ENCODE data around the gene AGL. TPM values are rescaled to one million over a fixed set of nuclear protein-coding genes. Genes with fewer than 3 reads are reported as not detected.
"Not testable (repeated sequence)": the region's sequence is repeated elsewhere in the genome, so short reads cannot be mapped to it uniquely, and the experiment has no call there.

AGL gene
- total RNA-seq, 4 donors from 2014 or later, result 23.2 to 57.3 (median 34.7) TPM

DNA sequence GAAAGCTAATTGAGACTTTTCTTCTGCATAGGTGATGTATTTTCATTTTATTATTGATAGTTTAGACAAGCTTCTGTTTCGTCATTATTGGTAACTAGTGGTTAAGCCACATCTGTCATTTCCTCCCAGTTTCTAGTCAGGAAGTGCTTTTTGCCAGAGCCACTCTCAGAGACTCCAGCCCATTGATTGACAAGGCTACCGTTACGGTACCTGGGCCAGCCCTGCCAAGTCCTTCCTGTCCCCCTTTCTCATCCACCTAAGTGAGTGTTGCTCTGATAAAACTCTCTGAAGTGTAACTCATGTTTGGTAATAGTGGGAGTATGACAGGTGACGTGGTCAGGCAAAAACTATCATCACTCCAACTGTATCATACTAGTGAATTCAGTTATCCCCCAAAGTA lies 29.6 kb upstream of the AGL start:
- intact Hi-C loops (cut with DNase I), result no loop called here
- Histone ChIP-seq H3K36me3 (no peaks in the 10 kb centered on the region), H3K27ac (no peak overlapping the region), H3K4me1 (no peaks in the 10 kb centered on the region), H3K27me3 (no peaks in the 10 kb centered on the region), H3K4me3 (replicated peaks in 1 of 3) (no peak overlapping the region), H3K9me3 (no peaks in the 10 kb centered on the region)
- TF ChIP-seq, protein P1, sequence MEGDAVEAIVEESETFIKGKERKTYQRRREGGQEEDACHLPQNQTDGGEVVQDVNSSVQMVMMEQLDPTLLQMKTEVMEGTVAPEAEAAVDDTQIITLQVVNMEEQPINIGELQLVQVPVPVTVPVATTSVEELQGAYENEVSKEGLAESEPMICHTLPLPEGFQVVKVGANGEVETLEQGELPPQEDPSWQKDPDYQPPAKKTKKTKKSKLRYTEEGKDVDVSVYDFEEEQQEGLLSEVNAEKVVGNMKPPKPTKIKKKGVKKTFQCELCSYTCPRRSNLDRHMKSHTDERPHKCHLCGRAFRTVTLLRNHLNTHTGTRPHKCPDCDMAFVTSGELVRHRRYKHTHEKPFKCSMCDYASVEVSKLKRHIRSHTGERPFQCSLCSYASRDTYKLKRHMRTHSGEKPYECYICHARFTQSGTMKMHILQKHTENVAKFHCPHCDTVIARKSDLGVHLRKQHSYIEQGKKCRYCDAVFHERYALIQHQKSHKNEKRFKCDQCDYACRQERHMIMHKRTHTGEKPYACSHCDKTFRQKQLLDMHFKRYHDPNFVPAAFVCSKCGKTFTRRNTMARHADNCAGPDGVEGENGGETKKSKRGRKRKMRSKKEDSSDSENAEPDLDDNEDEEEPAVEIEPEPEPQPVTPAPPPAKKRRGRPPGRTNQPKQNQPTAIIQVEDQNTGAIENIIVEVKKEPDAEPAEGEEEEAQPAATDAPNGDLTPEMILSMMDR (IDR thresholded peaks at IDR 0.05), result no peak
- no peak for TF ChIP-seq POLR2A (IDR thresholded peaks at IDR 0.05)
- no peak for DNase-seq
- 51 to 54% methylated on average over 4 of the region's 4 CpGs for WGBS, 2 donors

DNA sequence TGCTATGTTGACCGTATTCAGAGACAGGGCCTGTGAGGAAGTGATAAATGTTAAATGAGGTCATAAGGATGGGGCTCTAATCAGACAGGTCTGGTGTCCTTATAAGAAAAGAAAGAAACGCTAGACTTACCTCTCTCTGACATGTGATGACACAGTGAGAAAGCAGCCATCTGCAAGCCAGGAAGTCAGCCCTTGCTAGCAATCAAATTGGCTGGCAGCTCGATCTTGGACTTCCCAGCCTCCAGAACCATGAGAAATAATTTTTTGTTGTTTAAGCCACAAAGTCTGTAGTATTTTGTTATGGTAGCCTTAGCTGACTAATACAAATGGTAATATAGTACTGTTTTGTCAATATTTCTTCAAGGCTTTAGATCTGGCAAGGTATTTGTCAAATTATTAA lies 25.1 kb upstream of the AGL start:
- Histone ChIP-seq H3K27ac (no peak overlapping the region), H3K36me3 (no peaks in the 10 kb centered on the region), H3K27me3 (no peaks in the 10 kb centered on the region), H3K4me3 (replicated peaks in 1 of 3) (no peak overlapping the region), H3K9me3 (no peaks in the 10 kb centered on the region), H3K4me1 (peaks cover 10 to 14% of the 10 kb centered on the region in 2 donors)
- 88 to 92% methylated on average over 3 of the region's 3 CpGs for whole genome bisulfite sequencing, 2 donors
- TF ChIP-seq, protein P1 (IDR thresholded peaks at IDR 0.05), result no peak
- TF ChIP-seq POLR2A (IDR thresholded peaks at IDR 0.05), result no peak
- intact Hi-C loops (cut with DNase I), result no loop called here
- DNase-seq, result no peak

DNA sequence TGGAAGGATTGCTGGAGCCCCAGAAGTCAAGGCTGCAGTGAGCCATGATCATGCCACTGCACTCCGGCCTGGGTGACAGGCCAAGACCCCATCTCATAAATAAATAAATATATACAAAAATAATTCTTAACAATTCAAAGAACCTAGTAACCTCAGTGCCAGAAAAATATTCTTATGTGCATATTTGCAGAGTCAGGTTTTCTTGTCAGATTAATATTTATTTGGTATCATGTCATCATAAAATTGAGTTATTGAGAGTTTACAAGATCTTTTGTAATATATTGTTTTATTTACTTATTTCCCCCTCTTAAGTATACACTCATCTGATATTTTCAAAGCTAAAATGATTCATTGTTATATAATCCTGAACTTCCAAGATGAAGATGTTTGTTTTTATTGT lies 24.5 kb upstream of the AGL start:
- DNase-seq, result no peak
- Histone ChIP-seq H3K27me3 (no peaks in the 10 kb centered on the region), H3K9me3 (no peaks in the 10 kb centered on the region), H3K4me1 (peaks cover 10 to 14% of the 10 kb centered on the region in 2 donors), H3K36me3 (no peaks in the 10 kb centered on the region), H3K4me3 (replicated peaks in 1 of 3) (no peak overlapping the region), H3K27ac (no peak overlapping the region)
- WGBS, 2 donors, result 96 to 100% methylated on average over 1 of the region's 1 CpG
- no peak for TF ChIP-seq POLR2A (IDR thresholded peaks at IDR 0.05)
- TF ChIP-seq, protein P1 (IDR thresholded peaks at IDR 0.05), result no peak
- intact Hi-C loops (cut with DNase I), result no loop called here

DNA sequence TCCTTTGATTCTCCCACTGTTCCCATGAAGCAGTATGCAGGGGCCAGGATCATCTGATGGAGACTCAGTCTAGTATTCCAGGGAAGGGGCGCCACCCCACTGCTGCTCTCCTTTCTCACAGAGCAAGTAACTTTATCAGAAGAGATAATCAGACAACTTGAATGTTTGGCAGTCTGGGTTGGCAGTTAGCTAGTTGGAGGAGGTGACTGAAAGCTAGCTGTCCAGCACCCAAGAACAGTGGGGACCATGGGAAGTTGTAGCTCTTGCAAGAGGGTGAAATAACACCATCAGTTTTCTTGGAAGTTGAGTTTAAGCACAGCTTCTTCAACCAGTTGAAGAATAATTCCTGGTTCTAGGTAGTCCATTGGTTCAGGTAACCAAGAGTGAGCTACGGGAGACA lies 22.2 kb upstream of the AGL start:
- WGBS, 2 donors, result 89 to 96% methylated on average over 2 of the region's 2 CpGs
- no peak for TF ChIP-seq POLR2A (IDR thresholded peaks at IDR 0.05)
- TF ChIP-seq, protein P1 (IDR thresholded peaks at IDR 0.05), result no peak
- Histone ChIP-seq H3K27ac (no peak overlapping the region), H3K27me3 (no peaks in the 10 kb centered on the region), H3K9me3 (no peaks in the 10 kb centered on the region), H3K4me1 (peaks cover 10 to 14% of the 10 kb centered on the region in 2 donors), H3K4me3 (replicated peaks in 1 of 3) (no peak overlapping the region), H3K36me3 (no peaks in the 10 kb centered on the region)
- no peak for DNase-seq
- intact Hi-C loops (cut with DNase I), result no loop called here

DNA sequence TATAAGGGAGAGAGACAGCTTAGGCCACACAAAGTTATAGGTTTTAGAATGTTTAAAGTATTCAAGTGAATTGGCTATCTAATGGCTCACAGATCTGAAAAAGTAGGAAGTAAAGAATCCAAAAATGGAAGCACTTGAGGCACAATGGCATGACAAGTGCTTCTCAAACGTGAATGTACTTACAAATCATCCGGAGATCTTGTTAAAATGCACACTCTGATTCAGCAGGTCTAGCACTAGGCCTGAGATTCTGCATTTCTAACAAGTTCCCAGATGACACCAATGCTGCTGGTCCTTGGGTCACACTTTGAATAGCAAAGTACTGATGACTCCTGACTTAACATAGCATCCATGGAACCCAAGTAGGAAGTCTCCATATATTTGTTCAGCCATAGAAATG lies 20.9 kb upstream of the AGL start:
- TF ChIP-seq, protein P1 (IDR thresholded peaks at IDR 0.05), result no peak
- no peak for TF ChIP-seq POLR2A (IDR thresholded peaks at IDR 0.05)
- WGBS, 2 donors, result 31 to 34% methylated on average over 2 of the region's 2 CpGs
- no peaks in the 10 kb centered on the region for H3K36me3 ChIP-seq
- H3K27ac ChIP-seq, result peak overlapping the region in 2 of 3 donors; percentile 21 to 64
- no peaks in the 10 kb centered on the region for H3K27me3 ChIP-seq
- intact Hi-C loops (cut with DNase I), result no loop called here
- H3K4me3 ChIP-seq (replicated peaks in 1 of 3), result no peak overlapping the region
- H3K9me3 ChIP-seq, result no peaks in the 10 kb centered on the region
- peak; percentile 8 to 11 for DNase-seq
- H3K4me1 ChIP-seq, result peaks cover 10 to 14% of the 10 kb centered on the region in 2 donors

DNA sequence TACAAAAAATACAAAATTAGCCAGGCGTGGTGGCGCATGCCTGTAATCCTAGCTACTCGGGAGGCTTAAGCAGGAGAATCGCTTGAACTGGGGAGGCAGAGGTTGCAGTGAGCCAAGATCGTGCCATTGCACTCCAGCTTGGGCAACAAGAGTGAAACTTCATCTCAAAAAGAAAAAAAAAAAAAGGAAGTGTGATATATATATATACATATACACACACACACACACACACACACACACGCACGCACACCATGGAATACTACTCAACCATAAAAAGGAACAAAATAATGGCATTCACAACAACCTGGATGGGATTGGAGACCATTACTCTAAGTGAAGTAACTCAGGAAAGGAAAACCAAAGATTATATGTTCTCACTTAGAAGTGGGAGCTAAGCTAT lies 16.2 kb upstream of the AGL start:
- H3K27me3 ChIP-seq; DNase-seq; H3K9me3 ChIP-seq; intact Hi-C loops (cut with DNase I); H3K4me1 ChIP-seq; H3K36me3 ChIP-seq; H3K27ac ChIP-seq; H3K4me3 ChIP-seq (replicated peaks in 1 of 3): not testable (repeated sequence)
- WGBS, 2 donors, result 86 to 91% methylated on average over 7 of the region's 7 CpGs

DNA sequence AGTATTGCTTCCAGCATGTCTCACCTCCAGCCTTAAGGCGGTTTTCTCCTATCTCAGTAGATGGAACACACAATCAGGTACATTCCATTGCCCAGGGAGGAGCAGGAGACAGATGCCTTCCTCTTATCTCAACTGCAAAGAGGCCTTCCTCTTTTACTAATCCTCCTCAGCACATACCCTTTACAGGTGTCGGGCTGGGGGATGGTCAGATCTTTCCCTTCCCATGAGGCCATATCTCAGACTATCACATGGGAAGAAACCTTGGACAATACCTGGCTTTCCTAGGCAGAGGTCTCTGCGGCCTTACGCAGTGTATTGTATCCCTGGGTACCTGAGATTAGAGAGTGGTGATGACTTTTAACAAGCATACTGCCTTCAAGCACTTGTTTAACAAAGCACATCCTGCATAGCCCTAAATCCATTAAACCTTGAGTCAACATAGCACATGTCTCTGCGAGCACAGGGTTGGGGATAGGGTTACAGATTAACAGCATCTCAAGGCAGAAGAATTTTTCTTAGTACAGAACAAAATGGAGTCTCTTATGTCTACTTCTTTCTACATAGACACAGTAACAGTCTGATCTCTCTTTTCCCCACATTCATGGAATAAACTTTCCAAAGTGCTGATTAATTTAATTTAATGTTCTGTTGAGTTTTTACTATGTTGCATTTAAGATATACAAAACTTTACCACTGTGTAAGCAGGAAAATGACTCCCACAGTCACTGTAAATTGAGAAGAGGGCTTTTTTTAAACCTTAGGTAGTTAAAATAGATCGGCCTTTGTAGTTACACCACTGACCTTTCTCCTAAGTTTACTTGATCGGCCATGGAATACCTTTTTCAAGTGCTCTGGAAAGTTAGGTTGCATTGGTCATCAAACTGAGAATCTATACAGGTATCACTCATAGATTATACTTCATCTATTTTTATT lies 13.7 kb upstream of the AGL start:
- intact Hi-C loops (cut with DNase I); H3K4me3 ChIP-seq (replicated peaks in 1 of 3); H3K27ac ChIP-seq; H3K27me3 ChIP-seq; DNase-seq; H3K9me3 ChIP-seq; H3K4me1 ChIP-seq; H3K36me3 ChIP-seq: not testable (repeated sequence)
- WGBS, 2 donors, result 71 to 76% methylated on average over 7 of the region's 7 CpGs

DNA sequence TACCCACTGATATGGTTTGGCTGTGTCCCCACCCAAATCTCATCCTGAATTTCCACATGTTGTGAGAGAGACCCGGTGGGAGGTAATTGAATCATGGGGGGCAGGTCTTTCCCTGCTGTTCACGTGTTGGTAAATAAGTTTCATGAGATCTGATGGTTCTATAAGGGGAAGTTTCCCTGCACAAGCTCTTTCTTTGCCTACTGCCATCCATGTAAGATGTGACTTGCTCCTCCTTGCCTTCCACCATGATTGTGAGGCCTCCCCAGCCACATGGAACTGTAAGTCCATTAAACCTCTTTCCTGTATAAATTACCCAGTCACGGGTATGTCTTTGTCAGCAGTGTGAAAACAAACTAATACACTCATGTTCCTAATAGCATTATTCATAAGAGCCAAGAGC lies 9.8 kb upstream of the AGL start:
- H3K27ac ChIP-seq; H3K4me1 ChIP-seq; H3K27me3 ChIP-seq; DNase-seq; intact Hi-C loops (cut with DNase I); H3K36me3 ChIP-seq; H3K4me3 ChIP-seq (replicated peaks in 1 of 3); H3K9me3 ChIP-seq: not testable (repeated sequence)
- 74 to 97% methylated on average over 3 of the region's 3 CpGs for WGBS, 2 donors
